GM12864 (cell line): Measurements from ENCODE around the gene DEDD2.
A peak's percentile ranks its signal among the peaks of the same experiment; 100 is the strongest.

Experiments used
- DNase-seq: peaks from one replicate; pipeline ENCODE4 v3.0.0-alpha.2; 2011; ENCODE audit warnings: low read depth
- H3K4me3 ChIP-seq: 2 replicates; pipeline ENCODE4 v1.5.1; 2011; ENCODE audit warnings: mild to moderate bottlenecking, low read depth, low read length, control low read depth
- CTCF ChIP-seq: IDR thresholded peaks from 2 replicates; pipeline ENCODE4 v1.5.1; 2011; ENCODE audit warnings: low read depth, mild to moderate bottlenecking, moderate library complexity, low read length, control low read depth, inconsistent platforms; ENCODE audit errors: missing control alignments

The DEDD2 gene

GRCh38 chr19:42254089-42254849, 36.8 kb upstream of the DEDD2 start:
- peak overlapping the region; percentile 74 for H3K4me3 ChIP-seq
- DNase-seq, result no peak
- TF ChIP-seq CTCF, result no peak

- no peak for DNase-seq
- no peak for TF ChIP-seq CTCF
- H3K4me3 ChIP-seq, result peak overlapping the region; percentile 74
Measured at GRCh38 chr19:42253245-42254088, 36.0 kb upstream of the DEDD2 start.

- DNase-seq, result no peak
Measured at GRCh38 chr19:42252365-42253244, 35.1 kb upstream of the DEDD2 start.

GRCh38 chr19:42251572-42252358, 34.3 kb upstream of the DEDD2 start:
- no peak overlapping the region for H3K4me3 ChIP-seq
- no peak for TF ChIP-seq CTCF
- no peak for DNase-seq

More at GRCh38 chr19:42252365-42253244, 35.1 kb upstream of the DEDD2 start:
- no peak for TF ChIP-seq CTCF
- peak overlapping the region; percentile 59 for H3K4me3 ChIP-seq

- no peak overlapping the region for H3K4me3 ChIP-seq
- DNase-seq, result no peak
- TF ChIP-seq CTCF, result no peak
Measured at GRCh38 chr19:42250666-42251531, 33.4 kb upstream of the DEDD2 start.
